WTC11 (cell line): Measurements from ENCODE around the gene TCP11. TPM values are rescaled to one million over a fixed set of nuclear protein-coding genes. Genes with fewer than 3 reads are reported as not detected.
"Not testable (repeated sequence)": the region's sequence is repeated elsewhere in the genome, so short reads cannot be mapped to it uniquely, and the experiment has no call there.

Experiments
- ATAC-seq: fragments of 200-7000 bp; cut with Tn5 transposase; 2 replicates; pipeline ENCODE4 v1.10.0; 2021; ENCODE audit warnings: mild to moderate bottlenecking, moderate library complexity
- CTCF ChIA-PET: fragments of 300-600 bp; sonication (Branson Sonifier 250); formaldehyde crosslinking; loops from one replicate; lab custom pipeline; 2021; ENCODE audit warnings: antibody characterized with exemption; lab: Charles Lee
- POLR2A ChIA-PET: fragments of 350-600 bp; sonication (Branson Sonifier 250); formaldehyde crosslinking; loops from one replicate; lab custom pipeline; 2021; ENCODE audit warnings: antibody characterized with exemption; lab: Charles Lee
- DNase-seq: peaks from one replicate; pipeline ENCODE4 v3.0.0; 2021; ENCODE audit warnings: low spot score
- H3K27ac Mint-ChIP-seq: 2 replicates; pipeline ENCODE4 v1.8.0; 2021; ENCODE audit warnings: mixed read lengths
- H3K27me3 Mint-ChIP-seq: 2 replicates; pipeline ENCODE4 v1.8.0; 2021; ENCODE audit warnings: low read depth, mild to moderate bottlenecking, moderate library complexity, mixed read lengths
- H3K36me3 Mint-ChIP-seq: 2 replicates; pipeline ENCODE4 v1.8.0; 2021; ENCODE audit warnings: mixed read lengths
- H3K4me1 Mint-ChIP-seq: 2 replicates; pipeline ENCODE4 v1.8.0; 2022; ENCODE audit warnings: mixed read lengths
- H3K4me3 Mint-ChIP-seq: 2 replicates; pipeline ENCODE4 v1.8.0; 2021; ENCODE audit warnings: mild to moderate bottlenecking, moderate library complexity, mixed read lengths
- H3K9me3 Mint-ChIP-seq: 2 replicates; pipeline ENCODE4 v1.8.0; 2021; ENCODE audit warnings: mixed read lengths
- TCF7 ChIP-seq: sonication (generic); formaldehyde crosslinking; IDR thresholded peaks from 2 replicates; pipeline ENCODE4 v1.8.0; 2022; ENCODE audit warnings: mild to moderate bottlenecking, low read depth, missing genetic modification reagents, moderate library complexity
- TEAD4 ChIP-seq: sonication (generic); formaldehyde crosslinking; IDR thresholded peaks from 2 replicates; pipeline ENCODE4 v1.8.0; 2022; ENCODE audit warnings: mild to moderate bottlenecking, missing genetic modification reagents
- TP53 ChIP-seq: sonication (generic); formaldehyde crosslinking; IDR thresholded peaks from 2 replicates; pipeline ENCODE4 v1.8.1; 2023; ENCODE audit warnings: mild to moderate bottlenecking, missing genetic modification reagents
- ZBTB21 ChIP-seq: sonication (generic); formaldehyde crosslinking; IDR thresholded peaks from 2 replicates; pipeline ENCODE4 v1.8.1; 2023; ENCODE audit warnings: mild to moderate bottlenecking, missing genetic modification reagents, borderline replicate concordance
- ZNF219 ChIP-seq: sonication (generic); formaldehyde crosslinking; IDR thresholded peaks from 2 replicates; pipeline ENCODE4 v1.8.0; 2023; ENCODE audit warnings: missing genetic modification reagents, mild to moderate bottlenecking, borderline replicate concordance
- total RNA-seq: library from RNA; stranded (reverse); gene quantifications from 3 replicates; pipeline ENCODE4 v1.2.3, GENCODE V29; 2021
- TF ChIP-seq, protein P1 (sequence below): sonication (generic); formaldehyde crosslinking; IDR thresholded peaks from 2 replicates; pipeline ENCODE4 v1.8.1; 2023; ENCODE audit warnings: mild to moderate bottlenecking, moderate library complexity, missing genetic modification reagents
- TF ChIP-seq, protein P2 (sequence below): fragments of 250-450 bp; sonication (Bioruptor Pico); IDR thresholded peaks from 2 replicates; pipeline ENCODE4 v1.9.0; 2021; ENCODE audit warnings: mild to moderate bottlenecking
- TF ChIP-seq, protein P3 (sequence below): sonication (generic); formaldehyde crosslinking; IDR thresholded peaks from 2 replicates; pipeline ENCODE4 v1.8.0; 2023; ENCODE audit warnings: mild to moderate bottlenecking, missing genetic modification reagents
- TF ChIP-seq, protein P4 (sequence below): fragments of 250-450 bp; sonication (Bioruptor Pico); conservative IDR thresholded peaks from 2 replicates; pipeline ENCODE4 v1.9.0; 2021; ENCODE audit warnings: mild to moderate bottlenecking

Gene TCP11
- total RNA-seq, 1 experiment from 2014 or later, result not detected

DNA sequence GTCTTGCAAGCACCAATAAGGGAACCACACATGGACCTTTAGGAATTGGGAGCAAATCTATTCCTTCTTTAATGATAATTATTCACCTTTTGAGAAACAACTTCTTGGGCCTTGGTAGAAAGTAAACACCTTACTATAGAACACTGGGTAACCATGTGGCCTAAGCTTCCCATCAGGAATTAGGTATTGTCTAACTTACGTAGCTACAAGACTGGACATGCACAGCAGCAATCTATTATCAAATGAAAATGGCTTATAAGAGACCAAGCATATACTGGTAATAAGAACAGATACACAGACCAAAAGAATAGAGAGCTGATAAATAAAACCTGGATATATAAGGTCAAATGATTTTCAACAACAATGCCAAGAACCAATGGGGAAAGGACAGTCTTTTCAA, 16.8 kb downstream of the TCP11 start (continued):
- no peak for TF ChIP-seq TCF7 (CRISPR knock-in tag)
- TF ChIP-seq ZBTB21 (CRISPR knock-in tag), result no peak
- TF ChIP-seq, protein P1, sequence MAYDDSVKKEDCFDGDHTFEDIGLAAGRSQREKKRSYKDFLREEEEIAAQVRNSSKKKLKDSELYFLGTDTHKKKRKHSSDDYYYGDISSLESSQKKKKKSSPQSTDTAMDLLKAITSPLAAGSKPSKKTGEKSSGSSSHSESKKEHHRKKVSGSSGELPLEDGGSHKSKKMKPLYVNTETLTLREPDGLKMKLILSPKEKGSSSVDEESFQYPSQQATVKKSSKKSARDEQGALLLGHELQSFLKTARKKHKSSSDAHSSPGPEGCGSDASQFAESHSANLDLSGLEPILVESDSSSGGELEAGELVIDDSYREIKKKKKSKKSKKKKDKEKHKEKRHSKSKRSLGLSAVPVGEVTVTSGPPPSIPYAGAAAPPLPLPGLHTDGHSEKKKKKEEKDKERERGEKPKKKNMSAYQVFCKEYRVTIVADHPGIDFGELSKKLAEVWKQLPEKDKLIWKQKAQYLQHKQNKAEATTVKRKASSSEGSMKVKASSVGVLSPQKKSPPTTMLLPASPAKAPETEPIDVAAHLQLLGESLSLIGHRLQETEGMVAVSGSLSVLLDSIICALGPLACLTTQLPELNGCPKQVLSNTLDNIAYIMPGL (CRISPR knock-in tag), result no peak

DNA sequence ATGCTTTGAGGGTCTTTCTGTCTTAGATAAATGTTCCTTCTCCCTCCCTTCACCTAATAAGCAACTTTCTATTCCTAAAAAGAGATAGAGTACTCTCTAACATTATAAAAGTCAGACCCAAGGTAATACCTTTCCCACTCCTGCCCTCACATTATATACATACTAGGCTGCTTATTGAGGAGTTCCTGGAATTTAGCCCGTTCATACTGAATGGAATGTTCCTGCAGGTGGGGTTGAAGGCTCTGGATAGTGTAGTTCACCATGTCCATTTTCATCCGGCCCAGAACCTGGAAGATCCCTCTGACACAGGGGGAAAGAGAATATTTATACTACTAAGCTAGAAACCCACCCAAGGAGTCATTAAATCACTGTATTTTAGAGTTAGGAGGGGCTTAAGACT, 20.4 kb downstream of the TCP11 start:
- ChIA-PET POLR2A (no interaction called here), CTCF (no interaction called here)
- no peaks in the 10 kb centered on the region for H3K4me1 Mint-ChIP-seq
- no peak overlapping the region for H3K27ac Mint-ChIP-seq
- no peaks in the 10 kb centered on the region; the same call in 1 of the 2 replicates for H3K27me3 Mint-ChIP-seq
- peaks cover 10% of the 10 kb centered on the region; the same call in 1 of the 2 replicates for H3K9me3 Mint-ChIP-seq
- DNase-seq (no peak), ATAC-seq (no peak)
- no peak overlapping the region for H3K4me3 Mint-ChIP-seq
- H3K36me3 Mint-ChIP-seq, result no peaks in the 10 kb centered on the region
- TF ChIP-seq, protein P2, sequence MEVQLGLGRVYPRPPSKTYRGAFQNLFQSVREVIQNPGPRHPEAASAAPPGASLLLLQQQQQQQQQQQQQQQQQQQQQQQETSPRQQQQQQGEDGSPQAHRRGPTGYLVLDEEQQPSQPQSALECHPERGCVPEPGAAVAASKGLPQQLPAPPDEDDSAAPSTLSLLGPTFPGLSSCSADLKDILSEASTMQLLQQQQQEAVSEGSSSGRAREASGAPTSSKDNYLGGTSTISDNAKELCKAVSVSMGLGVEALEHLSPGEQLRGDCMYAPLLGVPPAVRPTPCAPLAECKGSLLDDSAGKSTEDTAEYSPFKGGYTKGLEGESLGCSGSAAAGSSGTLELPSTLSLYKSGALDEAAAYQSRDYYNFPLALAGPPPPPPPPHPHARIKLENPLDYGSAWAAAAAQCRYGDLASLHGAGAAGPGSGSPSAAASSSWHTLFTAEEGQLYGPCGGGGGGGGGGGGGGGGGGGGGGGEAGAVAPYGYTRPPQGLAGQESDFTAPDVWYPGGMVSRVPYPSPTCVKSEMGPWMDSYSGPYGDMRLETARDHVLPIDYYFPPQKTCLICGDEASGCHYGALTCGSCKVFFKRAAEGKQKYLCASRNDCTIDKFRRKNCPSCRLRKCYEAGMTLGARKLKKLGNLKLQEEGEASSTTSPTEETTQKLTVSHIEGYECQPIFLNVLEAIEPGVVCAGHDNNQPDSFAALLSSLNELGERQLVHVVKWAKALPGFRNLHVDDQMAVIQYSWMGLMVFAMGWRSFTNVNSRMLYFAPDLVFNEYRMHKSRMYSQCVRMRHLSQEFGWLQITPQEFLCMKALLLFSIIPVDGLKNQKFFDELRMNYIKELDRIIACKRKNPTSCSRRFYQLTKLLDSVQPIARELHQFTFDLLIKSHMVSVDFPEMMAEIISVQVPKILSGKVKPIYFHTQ (CRISPR knock-in tag), result no peak
- TF ChIP-seq ZNF219 (CRISPR knock-in tag), result no peak
- no peak for TF ChIP-seq TEAD4 (CRISPR knock-in tag)

DNA sequence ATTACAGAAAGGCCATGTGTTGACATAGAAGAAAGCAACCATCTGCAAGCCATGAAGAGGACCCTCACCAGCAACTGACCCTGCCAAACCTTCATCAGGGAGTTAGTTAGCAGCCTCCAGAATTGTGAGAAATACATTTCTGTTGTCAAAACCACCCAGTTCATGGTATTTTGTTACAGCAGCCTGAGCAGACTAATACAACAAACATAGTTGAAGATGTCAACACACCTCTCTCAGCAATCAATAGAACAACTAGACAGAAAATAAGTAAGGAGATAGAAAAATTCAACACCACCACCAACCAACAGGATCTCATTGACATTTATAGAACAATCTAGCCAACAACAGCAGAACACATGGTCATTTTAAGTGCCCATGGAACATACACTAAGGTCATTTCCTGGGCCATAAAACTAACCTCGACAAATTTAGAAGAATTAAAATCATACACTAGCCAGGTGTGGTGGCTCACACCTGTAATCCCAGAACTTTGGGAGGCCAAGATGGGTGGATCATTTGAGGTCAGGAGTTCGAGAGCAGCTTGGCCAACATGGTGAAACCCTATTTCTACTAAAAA, 32.7 kb downstream of the TCP11 start:
- H3K27me3 Mint-ChIP-seq, result no peaks in the 10 kb centered on the region; the same call in 1 of the 2 replicates
- H3K27ac Mint-ChIP-seq, result no peak overlapping the region
- H3K4me3 Mint-ChIP-seq, result no peak overlapping the region
- H3K36me3 Mint-ChIP-seq, result peaks cover 6% of the 10 kb centered on the region
- POLR2A ChIA-PET, result no interaction called here
- no peak for DNase-seq
- H3K4me1 Mint-ChIP-seq, result peaks cover 4% of the 10 kb centered on the region; the same call in 1 of the 2 replicates
- ATAC-seq, result no peak
- H3K9me3 Mint-ChIP-seq, result peaks cover 29% of the 10 kb centered on the region
- TF ChIP-seq, protein P3, sequence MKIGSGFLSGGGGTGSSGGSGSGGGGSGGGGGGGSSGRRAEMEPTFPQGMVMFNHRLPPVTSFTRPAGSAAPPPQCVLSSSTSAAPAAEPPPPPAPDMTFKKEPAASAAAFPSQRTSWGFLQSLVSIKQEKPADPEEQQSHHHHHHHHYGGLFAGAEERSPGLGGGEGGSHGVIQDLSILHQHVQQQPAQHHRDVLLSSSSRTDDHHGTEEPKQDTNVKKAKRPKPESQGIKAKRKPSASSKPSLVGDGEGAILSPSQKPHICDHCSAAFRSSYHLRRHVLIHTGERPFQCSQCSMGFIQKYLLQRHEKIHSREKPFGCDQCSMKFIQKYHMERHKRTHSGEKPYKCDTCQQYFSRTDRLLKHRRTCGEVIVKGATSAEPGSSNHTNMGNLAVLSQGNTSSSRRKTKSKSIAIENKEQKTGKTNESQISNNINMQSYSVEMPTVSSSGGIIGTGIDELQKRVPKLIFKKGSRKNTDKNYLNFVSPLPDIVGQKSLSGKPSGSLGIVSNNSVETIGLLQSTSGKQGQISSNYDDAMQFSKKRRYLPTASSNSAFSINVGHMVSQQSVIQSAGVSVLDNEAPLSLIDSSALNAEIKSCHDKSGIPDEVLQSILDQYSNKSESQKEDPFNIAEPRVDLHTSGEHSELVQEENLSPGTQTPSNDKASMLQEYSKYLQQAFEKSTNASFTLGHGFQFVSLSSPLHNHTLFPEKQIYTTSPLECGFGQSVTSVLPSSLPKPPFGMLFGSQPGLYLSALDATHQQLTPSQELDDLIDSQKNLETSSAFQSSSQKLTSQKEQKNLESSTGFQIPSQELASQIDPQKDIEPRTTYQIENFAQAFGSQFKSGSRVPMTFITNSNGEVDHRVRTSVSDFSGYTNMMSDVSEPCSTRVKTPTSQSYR (CRISPR knock-in tag), result no peak
- no peak for TF ChIP-seq TP53 (CRISPR knock-in tag)
- TF ChIP-seq, protein P4, sequence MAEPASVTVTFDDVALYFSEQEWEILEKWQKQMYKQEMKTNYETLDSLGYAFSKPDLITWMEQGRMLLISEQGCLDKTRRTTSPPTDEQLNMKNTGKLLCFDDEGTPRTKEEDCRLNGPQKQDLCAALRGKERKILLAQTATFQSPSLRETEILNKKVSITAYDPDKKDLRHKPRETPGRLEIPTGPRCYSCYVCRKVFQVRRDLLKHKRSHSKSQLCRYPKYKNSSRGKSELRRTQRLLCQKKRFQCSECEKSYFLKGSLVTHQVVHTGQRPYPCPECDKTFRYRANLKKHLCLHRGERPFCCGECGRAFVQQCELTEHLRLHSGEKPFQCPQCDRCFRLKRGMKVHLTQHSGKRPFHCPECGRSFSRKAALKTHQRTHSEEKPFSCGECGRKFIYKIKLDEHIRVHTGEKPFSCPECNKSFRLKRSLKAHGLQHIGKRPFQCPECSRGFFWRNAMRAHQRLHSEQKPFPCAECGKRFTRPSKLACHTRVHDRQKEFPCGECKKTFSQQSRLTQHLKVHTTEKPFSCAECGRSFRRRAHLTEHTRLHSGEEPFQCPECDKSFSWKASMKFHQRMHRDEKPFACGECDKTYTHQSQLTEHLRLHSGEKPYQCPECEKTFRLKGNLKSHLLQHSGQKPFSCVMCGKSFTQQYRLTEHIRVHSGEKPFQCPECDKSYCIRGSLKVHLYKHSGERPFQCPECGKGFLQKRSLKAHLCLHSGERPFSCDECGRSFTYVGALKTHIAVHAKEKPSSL (CRISPR knock-in tag), result no peak
- no peak for TF ChIP-seq ZNF219 (CRISPR knock-in tag)
- CTCF ChIA-PET, result no interaction called here

DNA sequence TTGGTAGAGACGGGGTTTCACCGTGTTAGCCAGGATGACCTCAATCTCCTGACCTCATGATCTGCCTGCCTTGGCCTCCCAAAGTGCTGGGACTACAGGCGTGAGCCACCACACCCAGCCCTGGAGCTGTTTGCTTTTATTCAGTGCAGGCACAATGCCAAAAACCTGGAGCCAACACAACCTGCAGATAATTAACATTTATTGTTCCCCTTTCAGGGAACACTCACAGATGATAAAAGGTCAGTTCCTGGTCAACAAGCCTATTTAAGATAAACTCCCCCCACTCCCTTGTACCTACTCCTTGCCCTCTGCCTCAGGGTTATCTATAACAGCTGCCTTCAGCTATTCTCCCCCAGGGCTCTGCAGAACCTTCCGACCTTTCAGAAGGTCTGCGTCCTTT, 33.4 kb downstream of the TCP11 start:
- H3K4me3 Mint-ChIP-seq, POLR2A ChIA-PET, H3K27ac Mint-ChIP-seq, H3K36me3 Mint-ChIP-seq, DNase-seq, ATAC-seq, H3K27me3 Mint-ChIP-seq, H3K4me1 Mint-ChIP-seq: not testable (repeated sequence)
- H3K9me3 Mint-ChIP-seq, result peaks cover 29% of the 10 kb centered on the region
- CTCF ChIA-PET, result interaction anchor here (0.7 to 2.2 kb wide), 2 partner anchors 32 to 120 kb away, joined by 3 to 9 read pairs; no protein-coding TSS in a partner anchor

DNA sequence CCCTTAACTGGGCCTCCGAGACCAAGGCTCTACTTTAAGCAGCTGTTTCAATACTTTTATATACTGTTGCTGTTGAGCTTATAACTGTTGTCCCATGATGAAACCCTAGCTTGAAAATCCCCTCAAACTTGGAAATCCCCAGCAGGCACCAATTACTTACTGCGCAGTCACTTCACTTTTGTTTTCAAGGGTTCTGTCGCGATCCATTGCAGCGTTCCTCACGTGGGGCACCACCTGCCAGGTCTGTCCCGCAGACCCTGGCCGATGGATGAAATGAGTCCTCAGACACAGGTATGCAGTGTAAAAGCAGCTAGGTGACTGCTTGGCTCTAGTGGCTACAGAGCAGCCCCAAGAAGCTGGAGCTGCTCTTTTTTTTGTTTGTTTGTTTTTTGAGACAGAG, 33.9 kb downstream of the TCP11 start:
- CTCF ChIA-PET, result interaction anchor here (0.7 to 2.2 kb wide), 3 partner anchors 9 to 119 kb away, joined by 3 to 9 read pairs (median 3); no protein-coding TSS in a partner anchor
- H3K36me3 Mint-ChIP-seq, result not testable (repeated sequence)

DNA sequence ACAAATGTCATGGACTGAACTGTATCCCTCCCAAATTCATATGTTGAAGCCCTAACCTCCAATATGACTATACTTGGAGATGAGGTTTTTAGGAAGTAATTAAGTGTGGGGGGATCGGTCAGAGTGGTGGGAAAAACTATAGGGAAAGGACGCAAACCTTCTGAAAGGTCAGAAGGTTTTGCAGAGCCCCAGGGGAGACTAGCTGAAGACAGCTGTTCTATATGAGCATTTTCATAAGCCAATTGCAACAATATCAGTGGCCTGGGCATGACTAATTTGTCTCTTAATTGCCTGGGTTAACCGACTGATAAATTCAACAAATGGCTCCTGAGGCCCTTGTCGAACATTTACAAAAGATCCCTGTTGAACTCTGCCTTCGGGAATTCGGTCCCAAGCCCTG, 35.1 kb downstream of the TCP11 start:
- H3K27ac Mint-ChIP-seq, H3K27me3 Mint-ChIP-seq, DNase-seq, ATAC-seq, H3K4me3 Mint-ChIP-seq, H3K4me1 Mint-ChIP-seq, H3K36me3 Mint-ChIP-seq, POLR2A ChIA-PET: not testable (repeated sequence)
- H3K9me3 Mint-ChIP-seq, result peaks cover 20% of the 10 kb centered on the region
- CTCF ChIA-PET, result interaction anchor here (0.6 to 2.2 kb wide), 4 partner anchors 10 to 351 kb away, joined by 3 to 9 read pairs (median 4); no protein-coding TSS in a partner anchor

More for the DNA sequence above, 33.9 kb downstream of the TCP11 start:
- H3K9me3 Mint-ChIP-seq, result peaks cover 27% of the 10 kb centered on the region
- ATAC-seq, H3K4me1 Mint-ChIP-seq, POLR2A ChIA-PET, H3K4me3 Mint-ChIP-seq, H3K27ac Mint-ChIP-seq, H3K27me3 Mint-ChIP-seq, DNase-seq: not testable (repeated sequence)
